ENCODE data around the gene KTN1. TPM values are rescaled to one million over a fixed set of nuclear protein-coding genes. Genes with fewer than 3 reads are reported as not detected.

Gene KTN1
- total RNA-seq, 1 experiment from 2014 or later: 199 TPM

- no TSS peak for BruUV-seq (replicated peaks)
- Histone ChIP-seq H3K27me3 (replicated peaks; ENCODE audit: insufficient read depth, low read depth, low read length, poor library complexity) (no peaks in the 10 kb centered on the region), H3K27ac (ENCODE audit: low read depth, low read length, poor library complexity, severe bottlenecking) (no peak overlapping the region), H3K4me1 (ENCODE audit: insufficient read depth, low read length, poor library complexity, severe bottlenecking) (peaks cover 17% of the 10 kb centered on the region), H3K36me3 (ENCODE audit: insufficient read depth, low read length, poor library complexity, severe bottlenecking) (peaks cover 34% of the 10 kb centered on the region), H3K4me3 (ENCODE audit: low read depth, low read length, poor library complexity, severe bottlenecking) (no peak overlapping the region), H3K9me3 (ENCODE audit: low read depth, low read length, poor library complexity, severe bottlenecking) (peaks cover 4% of the 10 kb centered on the region)
- no peak for DNase-seq (ENCODE audit: low spot score)
- intact Hi-C loops (cut with micrococcal nuclease; ENCODE audit: unreplicated experiment): no loop called here
- CTCF ChIA-PET: no interaction called here
- TF ChIP-seq CTCF (conservative IDR thresholded peaks at IDR 0.05; ENCODE audit: low read depth, low read length): no peak
- TF ChIP-seq EZH2 (IDR thresholded peaks at IDR 0.05; ENCODE audit: borderline replicate concordance, low read depth, low read length, poor library complexity, severe bottlenecking): no peak
- POLR2A ChIA-PET (ENCODE audit: low non-redundant PET): no interaction called here
Measured at GRCh38 chr14:55614304-55614703, 34.3 kb downstream of the KTN1 start.

- TF ChIP-seq EZH2 (IDR thresholded peaks at IDR 0.05; ENCODE audit: borderline replicate concordance, low read depth, low read length, poor library complexity, severe bottlenecking) (no peak), CTCF (conservative IDR thresholded peaks at IDR 0.05; ENCODE audit: low read depth, low read length) (no peak)
- peaks cover 76% of the 10 kb centered on the region for H3K36me3 ChIP-seq (ENCODE audit: insufficient read depth, low read length, poor library complexity, severe bottlenecking)
- no peak for DNase-seq (ENCODE audit: low spot score)
- H3K27me3 ChIP-seq (replicated peaks; ENCODE audit: insufficient read depth, low read depth, low read length, poor library complexity): no peaks in the 10 kb centered on the region
- H3K9me3 ChIP-seq (ENCODE audit: low read depth, low read length, poor library complexity, severe bottlenecking): peaks cover 16% of the 10 kb centered on the region
- no peaks in the 10 kb centered on the region for H3K4me1 ChIP-seq (ENCODE audit: insufficient read depth, low read length, poor library complexity, severe bottlenecking)
- H3K27ac ChIP-seq (ENCODE audit: low read depth, low read length, poor library complexity, severe bottlenecking): no peak overlapping the region
- POLR2A ChIA-PET (ENCODE audit: low non-redundant PET): no interaction called here
- CTCF ChIA-PET: no interaction called here
- intact Hi-C loops (cut with micrococcal nuclease; ENCODE audit: unreplicated experiment): no loop called here
- H3K4me3 ChIP-seq (ENCODE audit: low read depth, low read length, poor library complexity, severe bottlenecking): no peak overlapping the region
- no TSS peak for BruUV-seq (replicated peaks)
Measured at GRCh38 chr14:55620277-55620676, 40.3 kb downstream of the KTN1 start.

- TF ChIP-seq EZH2 (IDR thresholded peaks at IDR 0.05; ENCODE audit: borderline replicate concordance, low read depth, low read length, poor library complexity, severe bottlenecking) (no peak), CTCF (conservative IDR thresholded peaks at IDR 0.05; ENCODE audit: low read depth, low read length) (no peak)
- ChIA-PET POLR2A (ENCODE audit: low non-redundant PET) (no interaction called here), CTCF (no interaction called here)
- Histone ChIP-seq H3K9me3 (ENCODE audit: low read depth, low read length, poor library complexity, severe bottlenecking) (peaks cover 16% of the 10 kb centered on the region), H3K36me3 (ENCODE audit: insufficient read depth, low read length, poor library complexity, severe bottlenecking) (peaks cover 78% of the 10 kb centered on the region), H3K27me3 (replicated peaks; ENCODE audit: insufficient read depth, low read depth, low read length, poor library complexity) (no peaks in the 10 kb centered on the region), H3K27ac (ENCODE audit: low read depth, low read length, poor library complexity, severe bottlenecking) (no peak overlapping the region), H3K4me1 (ENCODE audit: insufficient read depth, low read length, poor library complexity, severe bottlenecking) (no peaks in the 10 kb centered on the region), H3K4me3 (ENCODE audit: low read depth, low read length, poor library complexity, severe bottlenecking) (no peak overlapping the region)
- intact Hi-C loops (cut with micrococcal nuclease; ENCODE audit: unreplicated experiment): no loop called here
- no peak for DNase-seq (ENCODE audit: low spot score)
- no TSS peak for BruUV-seq (replicated peaks)
Measured at GRCh38 chr14:55620981-55621380, 41.0 kb downstream of the KTN1 start.

Measured in A673 (cell line).